ENCODE results near the gene TP63. TPM values are rescaled to one million over a fixed set of nuclear protein-coding genes. Genes with fewer than 3 reads are reported as not detected.

TP63 gene
- total RNA-seq, 4 donors from 2014 or later = not detected

- Histone ChIP-seq H3K27ac (no peak overlapping the region), H3K4me1 (no peaks in the 10 kb centered on the region), H3K27me3 (no peaks in the 10 kb centered on the region), H3K9me3 (no peaks in the 10 kb centered on the region), H3K4me3 (no peak overlapping the region), H3K36me3 (no peaks in the 10 kb centered on the region)
- intact Hi-C loops (cut with DNase I; ENCODE audit: low total_unique reads) = no loop called here
- TF ChIP-seq CTCF (IDR thresholded peaks at IDR 0.05) (no peak), POLR2A (IDR thresholded peaks at IDR 0.05) (no peak), EP300 (IDR thresholded peaks at IDR 0.05; ENCODE audit: low read depth) (no peak), POLR2AphosphoS5 (IDR thresholded peaks at IDR 0.05) (no peak)
- in situ Hi-C loops (cut with MboI; ENCODE audit: low pct_ligation_motif_present in 1 of 4, low pct_unique_long_range_greater_than_20kb in 1 of 4, low sequenced_read_pairs in 3 of 4) = no loop called here
- DNase-seq = no peak
- 73 to 94% methylated on average over 2 of the region's 2 CpGs for WGBS, 2 donors (ENCODE audit: low coverage in 1 of 2)
These were observed 189.2 kb downstream of the TP63 start for GRCh38 chr3:189820365-189820720.

- no peak overlapping the region for H3K27ac ChIP-seq
- no peaks in the 10 kb centered on the region for H3K4me1 ChIP-seq
- H3K9me3 ChIP-seq = no peaks in the 10 kb centered on the region
- WGBS, 2 donors (ENCODE audit: low coverage in 1 of 2) = 68 to 69% methylated on average over 4 of the region's 4 CpGs
- H3K27me3 ChIP-seq = no peaks in the 10 kb centered on the region
- H3K36me3 ChIP-seq = no peaks in the 10 kb centered on the region
- intact Hi-C loops (cut with DNase I; ENCODE audit: low total_unique reads) = no loop called here
- DNase-seq = no peak
- no peak for TF ChIP-seq POLR2AphosphoS5 (IDR thresholded peaks at IDR 0.05)
- no peak for TF ChIP-seq CTCF (IDR thresholded peaks at IDR 0.05)
- TF ChIP-seq POLR2A (IDR thresholded peaks at IDR 0.05) = no peak
- no peak for TF ChIP-seq EP300 (IDR thresholded peaks at IDR 0.05; ENCODE audit: low read depth)
- no peak overlapping the region for H3K4me3 ChIP-seq
- in situ Hi-C loops (cut with MboI; ENCODE audit: low pct_ligation_motif_present in 1 of 4, low pct_unique_long_range_greater_than_20kb in 1 of 4, low sequenced_read_pairs in 3 of 4) = no loop called here
These were observed 190.1 kb downstream of the TP63 start for GRCh38 chr3:189821262-189821661.

- TF ChIP-seq POLR2AphosphoS5 (IDR thresholded peaks at IDR 0.05) (no peak), CTCF (IDR thresholded peaks at IDR 0.05) (no peak), POLR2A (IDR thresholded peaks at IDR 0.05) (no peak), EP300 (IDR thresholded peaks at IDR 0.05; ENCODE audit: low read depth) (no peak)
These were observed 191.5 kb downstream of the TP63 start for GRCh38 chr3:189822726-189823125.

GRCh38 chr3:189824629-189825312, 193.6 kb downstream of the TP63 start:
- TF ChIP-seq EP300 (IDR thresholded peaks at IDR 0.05; ENCODE audit: low read depth) (no peak), POLR2AphosphoS5 (IDR thresholded peaks at IDR 0.05) (no peak), POLR2A (IDR thresholded peaks at IDR 0.05) (no peak), CTCF (IDR thresholded peaks at IDR 0.05) (no peak)
- no peaks in the 10 kb centered on the region for H3K4me1 ChIP-seq
- in situ Hi-C loops (cut with MboI; ENCODE audit: low pct_ligation_motif_present in 1 of 4, low pct_unique_long_range_greater_than_20kb in 1 of 4, low sequenced_read_pairs in 3 of 4) = no loop called here
- no peak for DNase-seq
- H3K36me3 ChIP-seq = no peaks in the 10 kb centered on the region
- WGBS, 2 donors (ENCODE audit: low coverage in 1 of 2) = 47 to 72% methylated on average over 2 to 5 of the region's 5 CpGs
- H3K27ac ChIP-seq = no peak overlapping the region
- H3K4me3 ChIP-seq = no peak overlapping the region
- no peaks in the 10 kb centered on the region for H3K27me3 ChIP-seq
- H3K9me3 ChIP-seq = no peaks in the 10 kb centered on the region
- intact Hi-C loops (cut with DNase I; ENCODE audit: low total_unique reads) = no loop called here

More at GRCh38 chr3:189822726-189823125, 191.5 kb downstream of the TP63 start:
- in situ Hi-C loops (cut with MboI; ENCODE audit: low pct_ligation_motif_present in 1 of 4, low pct_unique_long_range_greater_than_20kb in 1 of 4, low sequenced_read_pairs in 3 of 4) (no loop called here), intact Hi-C loops (cut with DNase I; ENCODE audit: low total_unique reads) (no loop called here)
- no peaks in the 10 kb centered on the region for H3K4me1 ChIP-seq
- DNase-seq = no peak
- WGBS, 2 donors (ENCODE audit: low coverage in 1 of 2) = 73 to 88% methylated on average over 3 of the region's 3 CpGs
- no peak overlapping the region for H3K27ac ChIP-seq
- no peak overlapping the region for H3K4me3 ChIP-seq
- no peaks in the 10 kb centered on the region for H3K27me3 ChIP-seq
- H3K9me3 ChIP-seq = no peaks in the 10 kb centered on the region
- H3K36me3 ChIP-seq = no peaks in the 10 kb centered on the region
